HG03039 (cell line): ENCODE measurements around the gene FAM229B.

Source experiments
- ATAC-seq: cut with Tn5 transposase; IDR thresholded peaks from one replicate; pipeline ENCODE4 v1.9.1; 2021; ENCODE audit warnings: mild to moderate bottlenecking, moderate library complexity; ENCODE audit not compliant: unreplicated experiment

FAM229B gene

DNA sequence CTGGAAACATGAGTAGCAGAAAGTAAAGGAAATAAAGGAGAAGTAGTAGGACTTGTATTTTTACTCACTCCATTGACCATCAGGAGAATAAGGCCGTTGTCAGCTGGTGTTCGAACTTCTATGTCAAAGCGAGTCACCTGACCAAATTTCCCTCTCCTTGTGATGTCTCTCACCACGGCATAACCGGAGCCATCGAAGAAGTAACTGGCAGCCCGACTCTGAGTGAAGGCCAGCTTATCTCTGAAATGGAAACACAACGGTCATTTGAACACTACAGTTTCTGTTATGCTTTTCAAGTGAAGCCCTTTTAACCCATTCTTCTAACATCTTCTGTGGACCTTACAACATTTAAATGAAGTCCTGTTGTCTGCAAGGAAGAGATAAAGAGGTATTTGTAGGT, 51.7 kb downstream of the FAM229B start:
- ATAC-seq = no peak

GRCh38 chr6:112141707-112142106, 54.3 kb downstream of the FAM229B start:
- no peak for ATAC-seq

DNA sequence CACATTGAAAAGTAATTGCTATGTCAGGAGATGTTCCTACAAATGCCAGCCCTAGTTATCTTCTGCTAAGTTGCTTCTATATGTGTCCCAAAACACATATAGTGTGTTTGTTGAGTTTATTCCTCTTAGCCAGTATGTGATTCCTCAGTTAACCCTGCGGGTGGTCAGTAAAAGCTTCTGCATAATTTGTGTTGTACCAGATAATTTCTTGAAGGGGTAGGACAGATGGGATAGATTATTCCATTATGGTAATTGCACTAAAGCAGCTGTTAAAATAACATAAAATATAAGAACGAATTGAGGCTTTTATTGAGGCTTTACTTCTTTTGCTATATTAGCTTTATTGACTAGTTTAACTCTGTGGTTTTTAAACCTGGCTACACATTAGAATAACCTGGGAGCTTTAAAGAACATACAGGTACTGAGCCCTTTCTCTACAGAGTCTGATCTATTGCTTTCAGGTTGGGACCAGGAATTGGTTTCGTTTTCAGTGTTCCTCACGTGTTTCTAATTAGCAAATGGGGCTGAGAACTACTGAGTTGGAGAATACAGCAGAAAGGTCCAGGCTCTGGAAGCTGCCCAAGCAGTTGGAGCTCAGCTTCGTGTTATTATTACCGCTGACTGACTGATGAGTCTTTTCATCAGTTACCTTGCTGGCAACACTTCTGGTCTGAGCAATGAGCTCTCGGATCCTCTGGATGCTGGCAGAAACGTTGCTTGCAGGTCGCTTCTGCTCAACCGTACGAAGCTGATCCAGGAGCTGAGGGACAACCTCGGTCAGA, 56.9 kb downstream of the FAM229B start:
- ATAC-seq = no peak

DNA sequence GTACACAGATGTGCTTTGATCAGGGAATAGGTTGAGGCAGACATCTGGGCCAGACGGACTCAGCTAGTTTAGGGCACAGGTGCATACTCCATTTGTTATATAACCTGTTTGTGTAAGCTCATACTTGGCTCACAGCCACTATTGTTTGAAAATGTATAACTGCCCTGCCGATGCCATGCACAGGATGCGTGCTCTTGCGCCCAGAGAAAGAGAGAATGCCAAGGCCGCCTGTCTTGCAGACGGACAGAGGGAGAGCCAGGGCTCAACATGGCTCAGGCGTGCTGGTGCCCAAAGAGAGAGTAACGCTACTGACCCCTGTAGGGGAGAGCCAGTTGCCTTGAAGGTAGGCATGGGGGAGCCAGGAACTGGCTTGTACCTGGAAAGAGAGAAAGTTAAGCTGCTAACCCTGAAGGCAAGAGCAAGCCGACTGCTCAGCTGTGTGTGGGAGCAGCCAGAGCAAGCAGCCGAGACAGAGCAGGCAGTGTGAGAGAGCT, 57.7 kb downstream of the FAM229B start:
- ATAC-seq = no peak

- no peak for ATAC-seq
Observed at GRCh38 chr6:112148103-112148502, 60.7 kb downstream of the FAM229B start.

- ATAC-seq = no peak
Observed at GRCh38 chr6:112149236-112149635, 61.8 kb downstream of the FAM229B start.

DNA sequence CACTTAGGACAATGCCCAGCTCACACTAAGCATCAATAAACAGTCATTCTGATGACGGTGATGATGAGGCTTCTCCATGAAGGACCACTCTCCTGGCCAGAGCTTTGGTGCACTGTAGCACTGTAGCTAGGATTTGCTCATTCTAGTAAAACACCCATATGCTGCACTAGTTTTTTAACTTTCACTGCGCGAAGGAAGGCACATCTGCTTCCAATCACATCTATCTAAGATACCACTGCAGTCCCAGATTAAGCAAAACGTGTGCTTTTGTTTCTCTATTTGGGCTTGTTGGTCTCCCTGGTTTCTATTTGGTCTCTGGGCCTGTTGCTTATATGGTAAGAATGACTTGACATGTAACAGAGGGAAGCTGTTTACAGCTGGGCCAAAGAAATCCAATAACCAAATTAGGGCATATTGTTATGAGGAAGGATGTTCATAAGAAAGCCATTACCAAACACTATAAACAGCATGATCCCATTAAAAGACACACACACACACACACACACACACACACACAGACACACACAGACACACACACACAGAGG, 62.4 kb downstream of the FAM229B start:
- ATAC-seq = no peak

- no peak for ATAC-seq
Observed at GRCh38 chr6:112150363-112150762, 63.0 kb downstream of the FAM229B start.
